Caco-2 (cell line): ENCODE measurements around the gene PAXX. TPM values are rescaled to one million over a fixed set of nuclear protein-coding genes. Genes with fewer than 3 reads are reported as not detected.

Source experiments
- BruUV-seq: library from RNA; stranded (reverse); fragments of 400-500 nt; replicated peaks from 2 replicates; lab custom pipeline; 2021; lab: Mats Ljungman, UMichigan
- CTCF ChIA-PET: fragments of 300-600 bp; sonication (Branson Sonifier 250); formaldehyde crosslinking; loops from one replicate; lab custom pipeline; 2022; ENCODE audit warnings: antibody characterized with exemption; lab: Charles Lee
- POLR2A ChIA-PET: fragments of 300-600 bp; sonication (Branson Sonifier 250); formaldehyde crosslinking; loops from one replicate; lab custom pipeline; 2022; ENCODE audit warnings: antibody characterized with exemption; lab: Charles Lee
- DNase-seq, 2 experiments: peaks; one replicate each; pipeline versions ENCODE4 v3.0.0 to v3.0.0-alpha.2; 2020 to 2022
- H3K27me3 ChIP-seq: replicated peaks from 2 replicates; pipeline ENCODE4 v1.6.0; 2011; ENCODE audit warnings: low read length; ENCODE audit not compliant: control insufficient read depth, insufficient read depth
- H3K36me3 ChIP-seq: 2 replicates; pipeline ENCODE4 v1.5.1; 2011; ENCODE audit warnings: low read length; ENCODE audit not compliant: control insufficient read depth, insufficient read depth
- H3K4me1 ChIP-seq: fragments of 250-450 bp; sonication (Bioruptor Pico); 2 replicates; pipeline ENCODE4 v1.5.1; 2020; ENCODE audit warnings: mild to moderate bottlenecking
- H3K4me3 ChIP-seq: 2 replicates; pipeline ENCODE4 v1.5.1; 2011; ENCODE audit warnings: low read depth, mild to moderate bottlenecking, control low read depth, low read length
- H3K9me3 ChIP-seq: fragments of 250-450 bp; sonication (Bioruptor Pico); 2 replicates; pipeline ENCODE4 v1.5.1; 2020; ENCODE audit warnings: mild to moderate bottlenecking, moderate library complexity
- H3K27ac Mint-ChIP-seq: one replicate; pipeline ENCODE4 v1.8.0; 2022; ENCODE audit warnings: mixed read lengths; ENCODE audit not compliant: unreplicated experiment
- H3K27me3 Mint-ChIP-seq: one replicate; pipeline ENCODE4 v1.8.0; 2022; ENCODE audit warnings: mixed read lengths; ENCODE audit not compliant: insufficient read depth, unreplicated experiment
- H3K36me3 Mint-ChIP-seq: one replicate; pipeline ENCODE4 v1.8.0; 2022; ENCODE audit warnings: mild to moderate bottlenecking, mixed read lengths; ENCODE audit not compliant: insufficient read depth, unreplicated experiment
- H3K4me1 Mint-ChIP-seq: one replicate; pipeline ENCODE4 v1.8.0; 2022; ENCODE audit warnings: low read depth, mixed read lengths; ENCODE audit not compliant: unreplicated experiment
- H3K4me3 Mint-ChIP-seq: one replicate; pipeline ENCODE4 v1.8.0; 2022; ENCODE audit warnings: mild to moderate bottlenecking, moderate library complexity, mixed read lengths; ENCODE audit not compliant: unreplicated experiment
- H3K9me3 Mint-ChIP-seq: one replicate; pipeline ENCODE4 v1.8.0; 2022; ENCODE audit warnings: mixed read lengths; ENCODE audit not compliant: unreplicated experiment
- intact Hi-C: fragments of 100-400 bp; cut with micrococcal nuclease; formaldehyde crosslinking; loops from one replicate; pipeline ENCODE4 v1.10.0; 2022; ENCODE audit not compliant: unreplicated experiment
- total RNA-seq: library from RNA; stranded (reverse); gene quantifications from 2 replicates; pipeline ENCODE4 v1.2.3, GENCODE V29; 2022
- TF ChIP-seq, protein P1 (sequence below), 2 experiments: fragments of 200-600 bp in 1 of 2; IDR thresholded peaks; 1 replicate in 1 of 2; 2 replicates in 1 of 2; pipeline versions ENCODE4 v1.5.1 to v1.8.0; 2011 to 2022; ENCODE audit warnings: antibody characterized with exemption in 1 of 2, control low read depth in 1 of 2, inconsistent platforms in 1 of 2, low read depth in 1 of 2, low read length in 1 of 2, mild to moderate bottlenecking in 1 of 2, moderate library complexity in 1 of 2; ENCODE audit not compliant: insufficient read depth in 1 of 2, severe bottlenecking in 1 of 2, unreplicated experiment in 1 of 2

Gene PAXX
- total RNA-seq, 1 experiment from 2014 or later: 66.2 TPM

- no TSS peak for BruUV-seq
- Histone ChIP-seq H3K27me3 (no peaks in the 10 kb centered on the region), H3K4me1 (peaks cover 18% of the 10 kb centered on the region), H3K9me3 (no peaks in the 10 kb centered on the region), H3K36me3 (no peaks in the 10 kb centered on the region), H3K4me3 (no peak overlapping the region)
- DNase-seq: no peak
- intact Hi-C loops: no loop called here
- POLR2A ChIA-PET: no interaction called here
- H3K4me1 Mint-ChIP-seq: no peaks in the 10 kb centered on the region
- no peaks in the 10 kb centered on the region for H3K27me3 Mint-ChIP-seq
- TF ChIP-seq, protein P1, sequence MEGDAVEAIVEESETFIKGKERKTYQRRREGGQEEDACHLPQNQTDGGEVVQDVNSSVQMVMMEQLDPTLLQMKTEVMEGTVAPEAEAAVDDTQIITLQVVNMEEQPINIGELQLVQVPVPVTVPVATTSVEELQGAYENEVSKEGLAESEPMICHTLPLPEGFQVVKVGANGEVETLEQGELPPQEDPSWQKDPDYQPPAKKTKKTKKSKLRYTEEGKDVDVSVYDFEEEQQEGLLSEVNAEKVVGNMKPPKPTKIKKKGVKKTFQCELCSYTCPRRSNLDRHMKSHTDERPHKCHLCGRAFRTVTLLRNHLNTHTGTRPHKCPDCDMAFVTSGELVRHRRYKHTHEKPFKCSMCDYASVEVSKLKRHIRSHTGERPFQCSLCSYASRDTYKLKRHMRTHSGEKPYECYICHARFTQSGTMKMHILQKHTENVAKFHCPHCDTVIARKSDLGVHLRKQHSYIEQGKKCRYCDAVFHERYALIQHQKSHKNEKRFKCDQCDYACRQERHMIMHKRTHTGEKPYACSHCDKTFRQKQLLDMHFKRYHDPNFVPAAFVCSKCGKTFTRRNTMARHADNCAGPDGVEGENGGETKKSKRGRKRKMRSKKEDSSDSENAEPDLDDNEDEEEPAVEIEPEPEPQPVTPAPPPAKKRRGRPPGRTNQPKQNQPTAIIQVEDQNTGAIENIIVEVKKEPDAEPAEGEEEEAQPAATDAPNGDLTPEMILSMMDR (IDR thresholded peaks at IDR 0.05; ENCODE audit: insufficient read depth in 1 of 2, low read depth in 1 of 2, low read length in 1 of 2, severe bottlenecking in 1 of 2, unreplicated experiment in 1 of 2): no peak
- no peaks in the 10 kb centered on the region for H3K9me3 Mint-ChIP-seq
- peaks cover 11% of the 10 kb centered on the region for H3K36me3 Mint-ChIP-seq
- H3K27ac Mint-ChIP-seq: no peak overlapping the region
- H3K4me3 Mint-ChIP-seq: no peak overlapping the region
- CTCF ChIA-PET: no interaction called here
Measured at GRCh38 chr9:136963751-136964150, 28.5 kb upstream of the PAXX start.

DNA sequence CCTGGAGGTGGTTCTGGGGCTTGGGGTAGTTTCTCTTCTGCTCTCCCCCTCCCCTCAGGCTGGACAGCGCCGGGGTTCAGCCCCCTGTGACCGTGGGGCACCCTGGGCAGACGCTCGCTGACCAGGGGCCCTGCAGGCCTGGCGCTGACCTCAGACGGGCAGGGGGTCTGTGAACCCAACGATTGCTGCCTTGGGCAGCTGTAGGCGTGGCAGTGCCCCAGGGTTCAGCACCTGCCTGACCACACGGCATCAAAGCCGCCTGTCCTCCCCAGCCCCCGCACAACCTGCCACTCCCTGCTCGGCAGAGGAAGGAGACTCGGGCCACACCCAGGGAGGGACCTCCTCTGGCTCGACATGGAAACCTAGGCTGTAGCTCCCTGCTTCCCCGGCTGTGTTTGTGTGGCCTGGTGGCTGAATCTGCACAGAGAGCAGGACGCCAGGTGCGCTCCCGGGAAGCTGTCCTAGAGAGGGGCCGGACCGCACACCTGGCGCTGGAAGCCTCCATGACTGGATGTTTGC, 28.0 kb upstream of the PAXX start:
- BruUV-seq: no TSS peak

GRCh38 chr9:136964833-136965422, 27.3 kb upstream of the PAXX start:
- no peaks in the 10 kb centered on the region for H3K9me3 Mint-ChIP-seq
- Histone ChIP-seq H3K27me3 (no peaks in the 10 kb centered on the region), H3K9me3 (no peaks in the 10 kb centered on the region), H3K4me3 (no peak overlapping the region), H3K4me1 (peaks cover 18% of the 10 kb centered on the region), H3K36me3 (no peaks in the 10 kb centered on the region)
- no peaks in the 10 kb centered on the region for H3K4me1 Mint-ChIP-seq
- TF ChIP-seq, protein P1 (IDR thresholded peaks at IDR 0.05; ENCODE audit: insufficient read depth in 1 of 2, low read depth in 1 of 2, low read length in 1 of 2, severe bottlenecking in 1 of 2, unreplicated experiment in 1 of 2): no peak
- no peaks in the 10 kb centered on the region for H3K27me3 Mint-ChIP-seq
- no peak for DNase-seq
- H3K4me3 Mint-ChIP-seq: no peak overlapping the region
- intact Hi-C loops: no loop called here
- ChIA-PET CTCF (interaction anchor here (0.7 kb wide), 1 partner anchor 86 kb away, joined by 4 read pairs; no protein-coding TSS in a partner anchor), POLR2A (no interaction called here)
- H3K27ac Mint-ChIP-seq: no peak overlapping the region
- no TSS peak for BruUV-seq
- peaks cover 11% of the 10 kb centered on the region for H3K36me3 Mint-ChIP-seq

More for the DNA sequence above, 28.0 kb upstream of the PAXX start:
- Mint-ChIP-seq H3K27ac (no peak overlapping the region), H3K27me3 (no peaks in the 10 kb centered on the region), H3K36me3 (peaks cover 11% of the 10 kb centered on the region), H3K4me3 (no peak overlapping the region), H3K4me1 (no peaks in the 10 kb centered on the region), H3K9me3 (no peaks in the 10 kb centered on the region)
- Histone ChIP-seq H3K4me1 (peaks cover 18% of the 10 kb centered on the region), H3K27me3 (no peaks in the 10 kb centered on the region), H3K9me3 (no peaks in the 10 kb centered on the region), H3K4me3 (no peak overlapping the region), H3K36me3 (no peaks in the 10 kb centered on the region)
- peak in 1 of 2 experiments; percentile 78 for DNase-seq
- TF ChIP-seq, protein P1 (IDR thresholded peaks at IDR 0.05; ENCODE audit: insufficient read depth in 1 of 2, low read depth in 1 of 2, low read length in 1 of 2, severe bottlenecking in 1 of 2, unreplicated experiment in 1 of 2): no peak
- CTCF ChIA-PET: no interaction called here
- intact Hi-C loops: no loop called here
- POLR2A ChIA-PET: no interaction called here
